OCI-M2 (cell line): ENCODE measurements around the gene HLA-DQB1.
A peak's percentile ranks its signal among the peaks of the same experiment; 100 is the strongest.

Source experiments
- DNase-seq: peaks from one replicate; lab custom pipeline; 2025; ENCODE audit not compliant: unreplicated experiment; lab: John Stamatoyannopoulos, UW

Gene HLA-DQB1

DNA sequence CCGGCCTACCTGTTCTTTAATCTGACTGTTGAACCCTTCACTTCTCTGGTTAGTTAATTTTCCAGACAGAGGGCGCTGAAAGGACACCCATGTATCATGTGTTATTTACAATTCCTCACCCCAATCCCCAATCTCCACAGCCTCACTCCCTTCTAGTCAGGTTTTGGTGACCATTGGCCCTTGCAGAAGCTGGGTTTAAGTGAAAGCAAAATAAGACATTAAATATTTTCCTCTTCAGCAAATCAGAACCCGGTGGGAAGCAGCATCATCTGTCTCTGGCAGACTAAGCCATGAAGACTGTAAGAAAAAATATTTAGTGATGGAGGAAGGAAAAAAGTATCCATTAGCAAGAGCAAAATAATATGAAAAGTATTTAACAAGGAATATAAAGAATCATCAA is 38.6 kb downstream of the HLA-DQB1 start:
- no peak for DNase-seq

DNA sequence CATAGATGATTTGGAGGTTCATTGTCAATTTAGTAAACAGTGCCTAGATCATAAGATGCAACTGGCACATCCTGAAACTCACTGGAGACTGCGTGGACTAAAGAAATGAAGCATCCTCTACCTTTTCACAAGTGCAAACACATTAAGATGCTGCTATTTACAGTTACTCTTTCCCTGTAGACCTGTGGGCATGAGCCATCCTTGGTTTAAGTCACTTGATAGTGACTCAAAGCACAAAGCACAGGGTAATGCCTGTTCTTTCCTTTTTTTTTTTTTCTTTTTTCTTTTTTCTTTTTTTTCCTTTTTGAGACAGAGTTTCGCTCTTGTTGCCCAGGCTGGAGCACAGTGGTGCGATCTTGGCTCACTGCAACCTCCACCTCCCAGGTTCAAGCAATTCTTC is 39.2 kb downstream of the HLA-DQB1 start:
- DNase-seq: no peak

DNA sequence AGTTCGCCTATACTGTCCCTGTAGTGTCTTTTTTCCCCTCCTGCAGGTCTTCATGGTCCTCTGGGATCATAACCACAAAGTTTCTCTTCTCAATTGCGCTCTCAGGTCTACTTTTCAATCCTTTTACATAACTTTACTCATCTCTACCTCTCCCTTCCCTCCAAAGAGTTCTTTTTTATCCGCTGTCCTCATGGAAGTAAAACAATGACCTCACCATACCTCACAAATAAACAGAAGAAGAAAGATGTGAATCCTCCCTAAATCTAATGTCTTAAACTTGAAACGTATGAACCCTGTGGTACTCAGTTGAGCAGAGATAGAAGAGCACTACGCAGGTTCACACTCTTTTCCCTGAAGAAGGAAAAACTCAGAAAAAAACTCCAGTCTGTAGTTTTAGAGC is 41.3 kb downstream of the HLA-DQB1 start:
- DNase-seq: no peak

GRCh38 chr6:32624565-32624964 is 41.9 kb downstream of the HLA-DQB1 start:
- DNase-seq: no peak

DNA sequence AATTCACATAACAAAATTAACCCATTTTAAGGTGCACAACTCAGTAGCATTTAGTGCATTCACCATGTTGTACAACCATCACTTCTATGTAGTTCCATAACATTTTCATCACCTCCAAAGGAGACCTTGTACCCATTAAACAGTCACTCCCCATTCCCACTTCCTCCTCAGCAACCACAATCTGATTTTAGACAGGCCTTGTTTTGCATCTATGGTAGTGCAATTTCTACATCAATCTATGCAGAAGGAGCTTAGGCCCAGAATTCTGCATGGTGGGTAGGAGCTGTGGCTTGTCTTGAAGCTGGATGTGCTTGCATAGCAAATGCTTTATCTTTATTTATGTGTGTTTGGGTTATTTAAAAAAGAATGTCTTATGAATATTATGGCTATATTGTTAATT is 42.8 kb downstream of the HLA-DQB1 start:
- DNase-seq: no peak

DNA sequence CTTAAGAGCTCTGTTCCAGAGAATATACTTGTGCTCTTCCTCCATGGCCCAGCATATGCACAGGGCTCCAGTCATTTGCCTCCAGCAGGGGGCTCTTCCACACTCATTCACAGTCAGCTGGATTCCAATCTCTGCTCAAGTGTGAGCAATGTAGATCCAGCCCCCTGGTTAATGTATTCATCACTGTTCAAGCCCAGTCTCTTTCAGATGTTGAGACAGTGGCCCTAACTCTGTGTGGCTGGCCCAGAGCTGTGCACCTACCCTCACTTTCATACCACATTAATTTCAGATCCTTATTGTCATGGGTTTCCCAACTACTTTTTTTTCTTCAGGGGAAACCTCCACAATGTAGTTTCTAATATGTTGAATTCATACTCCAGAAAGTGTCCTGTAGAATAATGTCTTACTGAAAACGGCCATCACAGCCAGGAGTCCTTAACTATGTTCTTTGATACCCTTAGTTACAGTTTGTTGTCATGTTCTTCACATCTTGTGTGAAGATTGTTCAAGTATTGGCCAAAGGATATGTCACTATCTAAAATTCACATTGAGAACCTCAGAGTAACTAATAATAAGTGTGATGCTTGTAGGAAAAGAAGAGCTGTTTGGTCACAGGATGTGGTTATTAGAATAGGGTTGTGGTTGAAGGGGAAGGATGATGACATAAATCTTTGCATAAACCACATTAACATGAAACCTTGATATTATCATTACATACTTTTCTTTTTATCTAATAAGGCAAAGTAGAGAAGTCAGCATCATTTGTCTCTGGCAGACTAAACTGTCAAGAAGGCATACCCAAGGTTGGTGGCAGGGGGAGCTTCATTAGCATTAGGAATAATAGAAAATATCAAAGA is 43.7 kb downstream of the HLA-DQB1 start:
- DNase-seq: no peak

DNA sequence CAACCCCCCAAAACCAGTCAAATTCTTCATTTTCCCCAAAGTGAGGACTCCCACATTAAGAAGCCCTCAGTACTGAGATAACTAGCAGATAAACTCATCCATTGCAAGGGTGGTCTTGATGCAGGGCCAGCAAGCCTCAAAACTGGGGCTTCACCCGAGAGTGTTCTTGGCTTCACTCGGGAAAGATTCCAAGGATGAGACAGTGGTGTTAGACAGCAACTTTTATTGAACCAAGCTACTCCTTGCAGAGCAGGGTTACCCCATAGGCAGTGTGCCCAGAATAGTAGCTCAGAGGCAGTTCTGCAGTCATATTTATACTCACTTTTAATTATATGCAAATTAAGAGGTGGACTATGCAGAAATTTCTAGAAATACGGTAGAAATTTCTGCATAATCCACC is 45.1 kb downstream of the HLA-DQB1 start:
- no peak for DNase-seq

DNA sequence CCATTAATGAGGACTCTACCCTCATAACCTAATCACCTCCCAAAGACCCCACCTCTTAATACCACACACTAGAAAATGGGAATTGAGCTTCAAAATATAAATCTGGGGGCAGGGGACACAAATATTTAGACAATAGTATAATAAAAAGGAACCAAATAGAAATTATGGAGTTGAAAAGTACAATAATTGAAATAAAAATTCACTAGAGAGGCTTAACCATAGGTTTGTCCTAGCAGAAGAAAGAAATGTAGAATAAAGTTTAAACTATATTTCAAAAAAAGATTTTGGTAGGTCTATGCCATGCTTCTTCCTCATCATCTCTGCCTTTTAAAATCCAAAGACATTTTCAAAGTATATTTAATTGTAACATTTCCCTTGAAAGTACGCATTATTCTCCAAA is 48.7 kb downstream of the HLA-DQB1 start:
- DNase-seq: no peak

- DNase-seq: no peak
Observed at GRCh38 chr6:32615885-32616532, 50.4 kb downstream of the HLA-DQB1 start.

DNA sequence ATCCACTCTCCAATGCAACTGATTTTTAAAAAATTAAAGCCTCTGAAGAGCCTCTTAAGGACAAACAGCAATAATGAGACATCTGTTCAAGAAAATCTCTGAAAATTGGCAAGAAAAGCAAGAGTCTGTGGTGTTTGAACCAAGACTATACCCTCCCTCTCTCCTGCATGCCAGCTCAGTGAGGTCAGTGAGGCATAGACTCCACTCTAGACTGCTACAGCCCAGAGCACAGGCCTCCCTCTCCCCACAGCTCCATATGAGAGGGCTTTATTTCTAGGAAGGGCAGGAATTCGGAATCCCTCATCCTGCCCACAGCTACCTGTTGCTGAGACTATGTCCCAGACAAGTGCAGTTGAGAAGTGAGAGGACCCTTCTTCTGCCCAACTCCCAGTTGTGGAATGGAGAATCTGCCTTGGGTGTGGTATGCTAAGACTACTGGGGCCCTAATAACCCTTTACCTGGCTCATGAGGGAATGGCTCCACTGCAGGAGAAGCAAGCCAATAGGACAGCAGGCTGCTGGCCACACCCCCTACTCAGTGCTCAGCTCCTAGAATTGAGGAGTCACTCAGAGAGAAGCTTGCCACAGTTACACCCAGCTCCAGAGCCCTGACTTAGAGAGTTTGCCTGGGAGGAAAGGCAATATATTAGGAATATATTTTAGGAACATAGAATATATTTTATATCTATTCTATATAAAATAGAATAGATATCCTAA is 51.9 kb downstream of the HLA-DQB1 start:
- no peak for DNase-seq

DNA sequence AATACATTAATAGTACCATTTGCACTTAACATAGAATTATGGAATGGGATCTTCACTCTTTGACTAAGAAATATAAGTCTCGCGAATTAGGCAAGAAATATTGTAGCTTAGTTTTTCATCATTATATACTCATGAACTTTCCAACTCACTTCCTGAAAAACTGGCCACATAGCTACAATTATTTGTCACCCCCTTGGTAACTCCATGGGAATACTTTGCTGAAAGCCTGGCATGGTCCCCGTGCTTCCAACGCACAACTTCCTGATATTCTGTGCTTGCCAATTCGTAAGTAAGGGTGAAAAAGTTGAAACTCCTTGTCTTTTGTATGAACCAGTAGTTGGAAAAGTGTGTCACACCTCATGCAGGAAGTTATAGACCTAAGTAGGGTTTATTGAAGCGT is 53.0 kb downstream of the HLA-DQB1 start:
- DNase-seq: no peak

GRCh38 chr6:32610682-32611296 is 55.7 kb downstream of the HLA-DQB1 start:
- DNase-seq: no peak

DNA sequence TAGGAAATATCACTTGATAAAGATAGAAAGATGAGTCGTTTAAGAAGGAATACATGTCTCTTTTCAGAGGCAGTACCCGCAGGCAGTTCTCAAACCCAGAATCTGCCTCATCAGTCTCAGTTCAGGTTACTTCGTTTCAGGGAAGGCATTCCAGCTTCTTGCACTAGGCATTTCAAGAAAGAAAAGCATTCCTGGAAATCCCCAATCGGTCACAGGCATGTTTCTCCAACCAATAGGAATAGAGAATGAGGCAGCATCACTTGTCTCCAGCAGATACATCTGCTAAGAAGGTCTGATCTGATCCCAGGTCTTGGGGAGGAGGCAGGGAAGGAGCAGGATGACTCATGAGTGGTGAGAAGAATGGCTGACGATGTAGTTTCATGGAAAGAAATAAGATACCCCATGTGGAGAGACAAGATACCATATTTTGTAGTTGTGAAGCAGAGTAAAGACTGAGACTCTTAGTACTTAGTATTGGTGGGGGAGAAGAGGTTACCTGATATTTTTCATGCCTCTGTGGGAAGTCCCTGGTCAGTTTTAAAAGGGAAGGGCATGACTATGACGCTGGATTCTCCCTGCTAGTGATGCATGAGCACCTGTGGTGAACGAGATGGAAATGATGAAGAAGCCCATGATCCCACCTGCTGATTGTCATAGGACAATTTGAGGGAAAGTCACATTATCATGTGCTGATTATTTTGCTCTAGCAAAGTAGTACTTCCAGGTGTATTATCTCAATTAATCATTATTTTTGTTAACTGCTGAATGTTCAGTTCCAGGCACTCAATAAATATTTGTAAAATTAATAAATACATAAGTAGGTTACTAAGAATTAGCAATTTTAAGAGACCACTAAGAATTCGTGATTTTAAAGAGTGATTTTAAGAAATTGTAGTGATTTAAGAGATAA is 56.5 kb downstream of the HLA-DQB1 start:
- DNase-seq: peak; percentile 9
